IMR-90 (cell line): ENCODE measurements around the gene LGMN. TPM values are rescaled to one million over a fixed set of nuclear protein-coding genes. Genes with fewer than 3 reads are reported as not detected.

Source experiments
- ATAC-seq: fragments of 200-7000 bp; cut with Tn5 transposase; 2 replicates; pipeline ENCODE4 v1.9.1; 2020; ENCODE audit warnings: low read depth, mild to moderate bottlenecking, moderate library complexity
- BruUV-seq: library from RNA; stranded (reverse); fragments of 400-500 nt; replicated peaks from 2 replicates; lab custom pipeline; 2021; lab: Mats Ljungman, UMichigan
- CTCF ChIA-PET: fragments of 300-600 bp; formaldehyde crosslinking; extraction: SDS; loops from one replicate; lab custom pipeline; 2021; ENCODE audit warnings: antibody characterized with exemption; lab: Yijun Ruan, JAX
- POLR2A ChIA-PET: fragments of 300-600 bp; sonication (Branson Sonifier 250); formaldehyde crosslinking; loops from one replicate; lab custom pipeline; 2022; ENCODE audit warnings: antibody characterized with exemption; ENCODE audit not compliant: unreplicated experiment; lab: Charles Lee
- DNase-seq: peaks from one replicate; pipeline ENCODE4 v3.0.0; 2013
- H2AFZ ChIP-seq: replicated peaks from 2 replicates; pipeline ENCODE3; 2013; ENCODE audit warnings: low read length, mild to moderate bottlenecking; ENCODE audit not compliant: poor library complexity
- H2AK5ac ChIP-seq: 2 replicates; pipeline ENCODE4 v1.6.1; 2013; ENCODE audit warnings: low read depth, low read length, inconsistent platforms
- H2AK9ac ChIP-seq: replicated peaks from 2 replicates; pipeline ENCODE3; 2013; ENCODE audit warnings: mild to moderate bottlenecking, low read depth, low read length, moderate library complexity; ENCODE audit not compliant: poor library complexity
- H2BK120ac ChIP-seq: 2 replicates; pipeline ENCODE4 v1.6.1; 2013; ENCODE audit warnings: low read depth, low read length, inconsistent platforms
- H2BK15ac ChIP-seq: 3 replicates; pipeline ENCODE4 v1.6.1; 2013; ENCODE audit warnings: low read depth, low read length, inconsistent platforms
- H2BK20ac ChIP-seq: 2 replicates; pipeline ENCODE4 v1.6.1; 2013; ENCODE audit warnings: low read depth, mild to moderate bottlenecking, inconsistent platforms, low read length, moderate library complexity
- H2BK5ac ChIP-seq: 2 replicates; pipeline ENCODE4 v1.6.1; 2013; ENCODE audit warnings: mild to moderate bottlenecking, low read depth, low read length, inconsistent platforms; ENCODE audit not compliant: poor library complexity, severe bottlenecking
- H3K14ac ChIP-seq: replicated peaks from 2 replicates; pipeline ENCODE4 v1.6.1; 2013; ENCODE audit warnings: low read depth, low read length, inconsistent platforms
- H3K18ac ChIP-seq: 2 replicates; pipeline ENCODE4 v1.6.1; 2013; ENCODE audit warnings: low read depth, low read length, control low read depth
- H3K23ac ChIP-seq: 2 replicates; pipeline ENCODE4 v1.6.1; 2013; ENCODE audit warnings: low read depth, low read length, inconsistent platforms
- H3K27ac ChIP-seq: 2 replicates; pipeline ENCODE4 v1.5.1; 2013; ENCODE audit warnings: mild to moderate bottlenecking, control low read depth, low read length; ENCODE audit not compliant: insufficient read depth
- H3K27me3 ChIP-seq: 2 replicates; pipeline ENCODE4 v1.6.1; 2013; ENCODE audit warnings: low read length; ENCODE audit not compliant: control insufficient read depth, insufficient read depth
- H3K36me3 ChIP-seq: 2 replicates; pipeline ENCODE4 v1.6.1; 2013; ENCODE audit warnings: low read length, mixed read lengths; ENCODE audit not compliant: control insufficient read depth, insufficient read depth
- H3K4ac ChIP-seq: 2 replicates; pipeline ENCODE4 v1.6.1; 2013; ENCODE audit warnings: low read depth, low read length, inconsistent platforms
- H3K4me1 ChIP-seq: 2 replicates; pipeline ENCODE4 v1.6.1; 2013; ENCODE audit warnings: low read length, mixed read lengths; ENCODE audit not compliant: control insufficient read depth, insufficient read depth
- H3K4me2 ChIP-seq: 2 replicates; pipeline ENCODE4 v1.6.1; 2013; ENCODE audit warnings: low read depth, mild to moderate bottlenecking, control low read depth, low read length, moderate library complexity
- H3K4me3 ChIP-seq: 2 replicates; pipeline ENCODE4 v1.5.1; 2013; ENCODE audit warnings: low read depth, mild to moderate bottlenecking, control low read depth, low read length, moderate library complexity; ENCODE audit not compliant: insufficient read depth
- H3K56ac ChIP-seq: 2 replicates; pipeline ENCODE4 v1.6.1; 2013; ENCODE audit warnings: low read length, inconsistent platforms; ENCODE audit not compliant: insufficient read depth; ENCODE audit errors: extremely low read depth
- H3K79me1 ChIP-seq, 2 experiments: 2 replicates each; pipeline ENCODE4 v1.6.1; 2013; ENCODE audit warnings: low read length in 2 of 2, inconsistent platforms in 1 of 2, low read depth in 1 of 2
- H3K9ac ChIP-seq: 2 replicates; pipeline ENCODE4 v1.6.1; 2013; ENCODE audit warnings: low read depth, low read length, control low read depth
- H3K9me1 ChIP-seq: 2 replicates; pipeline ENCODE4 v1.6.1; 2013; ENCODE audit warnings: low read length, inconsistent platforms; ENCODE audit not compliant: insufficient read depth
- H3K9me3 ChIP-seq: 2 replicates; pipeline ENCODE4 v1.6.1; 2013; ENCODE audit warnings: low read length; ENCODE audit not compliant: control insufficient read depth, insufficient read depth
- H4K20me1 ChIP-seq: 2 replicates; pipeline ENCODE4 v1.6.1; 2013; ENCODE audit warnings: low read length, inconsistent platforms; ENCODE audit not compliant: insufficient read depth
- H4K5ac ChIP-seq: 2 replicates; pipeline ENCODE4 v1.6.1; 2013; ENCODE audit warnings: mild to moderate bottlenecking, low read depth, low read length, control low read depth
- H4K8ac ChIP-seq, 2 experiments: 2 replicates each; pipeline ENCODE4 v1.6.1; 2013; ENCODE audit warnings: low read depth in 2 of 2, low read length in 2 of 2, control low read depth in 1 of 2, inconsistent platforms in 1 of 2
- H4K91ac ChIP-seq: 2 replicates; pipeline ENCODE4 v1.6.1; 2013; ENCODE audit warnings: low read depth, low read length, inconsistent platforms; ENCODE audit not compliant: insufficient read depth
- RCOR1 ChIP-seq: IDR thresholded peaks from 2 replicates; pipeline ENCODE4 v1.6.1; 2012; ENCODE audit warnings: mild to moderate bottlenecking, low read length, improper control_type of control experiment; ENCODE audit not compliant: insufficient replicate concordance
- WGBS, 2 experiments: methylation state at CpG; one replicate each; pipeline versions ENCODE4 v1.1.5 to v1.1.7; 2013; ENCODE audit warnings: missing lambda C conversion rate in 2 of 2; ENCODE audit not compliant: insufficient read length in 1 of 2; ENCODE audit errors: extremely low coverage in 2 of 2; 5-methylcytosine and 5-hydroxymethylcytosine counted together
- dilution Hi-C: fragments of 300-500 bp; cut with HindIII; formaldehyde crosslinking; loops from one replicate; pipeline ENCODE4 v1.14.3; 2018; ENCODE audit warnings: low sequenced_read_pairs; ENCODE audit not compliant: unreplicated experiment
- in situ Hi-C: fragments of 300-500 bp; cut with MboI; formaldehyde crosslinking; loops from 3 replicates; pipeline ENCODE4 v1.14.3; 2019; ENCODE audit warnings: low sequenced_read_pairs, inconsistent platforms, mixed read lengths
- intact Hi-C: fragments of 100-400 bp; cut with micrococcal nuclease; formaldehyde crosslinking; loops from 2 replicates; pipeline ENCODE4 v1.10.0; 2022
- polyA plus RNA-seq, 3 experiments: library from polyadenylated mRNA; depleted of rRNA; stranded (reverse); fragments of >200 nt; gene quantifications; 2 replicates each; pipeline ENCODE4 v1.2.3, GENCODE V29; 2012; ENCODE audit warnings: low replicate concordance in 1 of 3
- total RNA-seq: library from RNA; depleted of rRNA; stranded (reverse); fragments of >200 nt; gene quantifications from 2 replicates; pipeline ENCODE4 v1.2.3, GENCODE V29; 2012

LGMN gene
- total and polyA plus RNA-seq, 2 of the 4 experiments (the other 2 are of a cell fraction) = 19.2 to 39.3 TPM

DNA sequence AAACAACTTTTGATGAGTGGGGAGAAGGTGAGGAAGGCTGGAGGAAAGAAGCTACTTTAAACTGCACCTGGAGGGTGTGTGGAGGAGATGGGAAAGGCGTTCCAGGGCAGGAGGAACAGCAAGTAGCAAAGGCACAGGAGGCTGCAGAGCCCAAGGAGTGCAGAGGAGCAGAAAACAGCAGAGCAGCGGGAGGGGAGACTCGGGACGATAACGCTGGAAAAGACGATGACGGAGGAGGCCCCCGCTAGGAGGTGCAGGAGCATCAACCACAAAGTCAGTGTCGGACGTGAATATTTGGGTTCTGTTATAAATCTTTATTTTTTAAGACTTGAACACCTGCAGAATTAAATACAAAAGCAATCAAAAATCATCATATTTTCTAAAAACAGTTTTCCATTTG lies 44.9 kb downstream of the LGMN start:
- Histone ChIP-seq H3K27me3 (no peaks in the 10 kb centered on the region; the same call in 1 of the 2 replicates), H4K20me1 (no peaks in the 10 kb centered on the region), H2AK5ac (no peak overlapping the region), H3K36me3 (no peaks in the 10 kb centered on the region), H2BK5ac (no peak overlapping the region), H3K9ac (no peak overlapping the region), H2AFZ (no peak overlapping the region), H3K56ac (no peak overlapping the region), H3K79me1 (no peaks in the 10 kb centered on the region), H4K8ac (no peak overlapping the region), H3K23ac (no peak overlapping the region), H3K4me3 (no peak overlapping the region), H2BK120ac (no peak overlapping the region), H3K4me2 (no peak overlapping the region), H3K9me1 (no peaks in the 10 kb centered on the region), H4K91ac (no peak overlapping the region), H3K4me1 (no peaks in the 10 kb centered on the region), H3K9me3 (no peaks in the 10 kb centered on the region), H3K27ac (no peak overlapping the region), H3K14ac (no peak overlapping the region), H2BK15ac (no peak overlapping the region), H2BK20ac (no peak overlapping the region), H2AK9ac (no peak overlapping the region), H3K4ac (no peak overlapping the region), H4K5ac (no peak overlapping the region), H3K18ac (no peak overlapping the region)
- POLR2A ChIA-PET = no interaction called here
- ATAC-seq (no peak), DNase-seq (no peak)
- BruUV-seq = no TSS peak
- 67% methylated on average over 1 of the region's 10 CpGs; no CpG with 5 or more reads in 1 of the 2 experiments for WGBS, 2 experiments
- intact Hi-C loops = no loop called here
- CTCF ChIA-PET = no interaction called here
- dilution Hi-C loops = no loop called here
- no peak for TF ChIP-seq RCOR1
- in situ Hi-C loops = no loop called here
